ENCODE measurements around the gene COL27A1. TPM values are rescaled to one million over a fixed set of nuclear protein-coding genes. Genes with fewer than 3 reads are reported as not detected.

The COL27A1 gene
- total and polyA plus RNA-seq, 2 donors (not counting 3 experiments of a cell fraction or from before 2014, with no cell fraction given): 14.7 to 49.1 TPM

- H3K36me3 ChIP-seq (ENCODE audit: control insufficient read depth in 2 of 2, extremely low read depth in 1 of 2, insufficient read depth in 2 of 2, low read length in 2 of 2): no peaks in the 10 kb centered on the region
- no TSS peak for BruUV-seq (replicated peaks)
- no peaks in the 10 kb centered on the region for H3K4me1 ChIP-seq (ENCODE audit: control insufficient read depth, extremely low read depth, insufficient read depth, low read length)
- H2AFZ ChIP-seq (ENCODE audit: low read depth, low read length): no peak overlapping the region
- POLR2A ChIA-PET: no interaction called here
- CTCF ChIA-PET: interaction anchor here (0.7 to 5.1 kb wide), 3 partner anchors 10 to 172 kb away, joined by 5 to 41 read pairs (median 7); no protein-coding TSS in a partner anchor
- no peak overlapping the region for H3K4me3 ChIP-seq (replicated peaks in 1 of 3; ENCODE audit: insufficient read depth in 1 of 3, low read depth in 1 of 3, low read length in 3 of 3)
- intact Hi-C loops (cut with micrococcal nuclease): no loop called here
- no peak overlapping the region for H3K4me2 ChIP-seq (ENCODE audit: insufficient read depth, low read length)
- H3K9me3 ChIP-seq (replicated peaks; ENCODE audit: control insufficient read depth, insufficient read depth, low read length): no peaks in the 10 kb centered on the region
- H3K27ac ChIP-seq (ENCODE audit: insufficient read depth, low read depth, low read length): no peak overlapping the region
- H3K27me3 ChIP-seq (ENCODE audit: control insufficient read depth in 2 of 2, insufficient read depth in 2 of 2, low read length in 2 of 2): peaks cover 30 to 46% of the 10 kb centered on the region in 2 experiments
- H3K79me2 ChIP-seq (ENCODE audit: control insufficient read depth, insufficient read depth, low read length): no peaks in the 10 kb centered on the region
- no peak overlapping the region for H3K9ac ChIP-seq (replicated peaks; ENCODE audit: extremely low read depth, insufficient read depth, low read length)
- DNase-seq (ENCODE audit: low read depth, low spot score) (no peak), FAIRE-seq (no peak)
- no peaks in the 10 kb centered on the region for H4K20me1 ChIP-seq (replicated peaks; ENCODE audit: control insufficient read depth, extremely low read depth, insufficient read depth, low read length)
- no peak for TF ChIP-seq CTCF (IDR thresholded peaks at IDR 0.05; ENCODE audit: extremely low read depth in 1 of 2, insufficient read depth in 1 of 2, low read depth in 1 of 2, low read length in 2 of 2)
- no peak for TF ChIP-seq MAX (IDR thresholded peaks at IDR 0.05; ENCODE audit: insufficient read depth, insufficient read length)
- TF ChIP-seq JUN (IDR thresholded peaks at IDR 0.05; ENCODE audit: borderline replicate concordance, insufficient read depth, insufficient read length, low read depth): no peak
- no peak for TF ChIP-seq MYC (IDR thresholded peaks at IDR 0.05; ENCODE audit: low read depth, low read length)
- TF ChIP-seq FOS (IDR thresholded peaks at IDR 0.05; ENCODE audit: borderline replicate concordance, insufficient read depth, low read length): no peak
- TF ChIP-seq POLR2AphosphoS5 (IDR thresholded peaks at IDR 0.05; ENCODE audit: insufficient read depth, low read depth, low read length): no peak
- no peak for TF ChIP-seq EZH2 (IDR thresholded peaks at IDR 0.05; ENCODE audit: borderline replicate concordance, low read depth, low read length, severe bottlenecking)
- no peak for TF ChIP-seq GATA2 (IDR thresholded peaks at IDR 0.05; ENCODE audit: insufficient read depth, insufficient read length, low read depth, low read length)
- no peak for TF ChIP-seq POLR2A (IDR thresholded peaks at IDR 0.05; ENCODE audit: low read depth, low read length)
- dilution Hi-C loops (cut with MboI; ENCODE audit: extremely low pct_ligation_motif_present, low sequenced_read_pairs): no loop called here
- no peaks in the 10 kb centered on the region for H3K9me1 ChIP-seq (replicated peaks; ENCODE audit: control insufficient read depth, extremely low read depth, insufficient read depth, low read length)
These were observed 37.1 kb upstream of the COL27A1 start for GRCh38 chr9:114117996-114118830.

Data from endothelial cell of umbilical vein (primary cell).